T follicular helper cell (primary cell): ENCODE data around the gene RER1.

Experiments used
- DNase-seq: peaks from one replicate; pipeline ENCODE4 v3.0.0-alpha.2; 2020; ENCODE audit warnings: low read depth

Gene RER1

DNA sequence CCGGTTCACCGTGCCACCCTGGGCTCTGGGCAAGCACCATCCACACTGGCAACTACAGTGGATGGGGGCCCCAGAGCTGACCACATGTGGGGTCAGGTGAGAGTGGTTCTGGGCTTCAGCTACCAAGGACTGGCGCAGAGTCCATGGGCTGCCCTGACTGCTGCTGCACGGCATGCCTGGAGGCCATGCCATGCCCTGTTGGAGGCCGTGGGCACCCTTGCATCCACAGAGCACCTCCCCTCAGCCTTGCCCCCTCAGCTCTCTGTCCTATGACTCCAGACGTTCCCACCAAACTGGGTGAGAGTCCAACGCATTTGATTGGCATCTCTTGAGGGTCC, 15.7 kb upstream of the RER1 start:
- no peak for DNase-seq

DNA sequence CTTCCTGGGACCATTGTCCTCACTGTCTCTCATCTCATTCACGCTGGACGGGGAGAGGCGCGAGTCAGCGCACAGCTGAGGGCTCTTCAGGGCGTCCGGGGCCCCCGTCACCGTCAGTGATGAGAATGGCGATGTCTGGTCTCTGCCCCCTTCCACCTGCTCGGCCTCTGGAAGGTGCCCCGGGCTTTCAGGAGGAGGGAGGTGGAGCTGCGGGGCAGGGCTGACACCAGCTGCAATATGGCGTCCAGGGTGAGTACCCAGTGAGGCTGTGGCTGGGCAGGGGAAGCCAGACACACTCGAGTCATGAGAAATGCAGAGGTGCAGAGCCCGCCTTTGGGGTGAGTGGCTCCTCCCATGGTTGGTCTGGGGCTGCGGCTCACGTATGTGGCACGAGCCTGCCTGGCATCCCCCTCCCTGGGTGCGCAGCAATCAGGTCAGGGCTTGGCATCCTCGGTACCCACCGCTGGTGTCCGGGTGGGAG, 15.3 kb upstream of the RER1 start:
- no peak for DNase-seq

DNA sequence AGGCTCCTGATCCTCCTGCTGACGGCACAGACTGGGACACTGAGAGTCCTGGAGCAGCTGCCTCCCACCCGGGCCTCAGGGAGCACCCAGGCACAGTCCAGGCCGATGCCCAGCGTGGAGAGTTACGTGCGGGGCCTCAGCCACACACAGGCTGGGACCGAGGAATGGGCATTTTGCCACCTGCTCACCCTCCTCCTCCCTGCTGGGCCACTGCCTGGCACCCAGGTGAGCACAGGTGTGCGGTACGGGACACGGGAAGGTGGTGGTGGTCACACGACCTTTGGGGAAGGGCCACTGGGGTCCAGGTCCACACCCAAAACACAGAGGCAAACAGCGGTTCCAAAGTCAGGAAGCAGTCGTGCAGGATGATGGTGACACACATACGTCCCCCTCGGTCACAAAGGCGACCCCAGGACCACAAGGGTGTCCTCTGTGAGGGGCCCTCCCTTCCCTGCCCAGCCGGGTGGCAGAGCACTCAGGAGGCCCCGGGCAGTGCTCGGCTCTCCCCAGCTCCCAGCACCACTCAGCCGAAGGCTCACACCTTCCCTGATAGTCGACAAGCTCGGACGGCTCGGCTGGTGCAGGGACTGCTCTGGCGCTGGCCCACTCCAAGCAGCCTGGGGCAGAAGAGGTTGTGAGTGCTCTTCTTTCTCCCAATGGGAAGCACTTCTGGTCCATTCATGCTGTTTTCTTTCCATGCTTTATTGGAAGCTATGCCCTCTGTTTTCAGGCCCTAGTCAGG, 14.5 kb upstream of the RER1 start:
- no peak for DNase-seq

DNA sequence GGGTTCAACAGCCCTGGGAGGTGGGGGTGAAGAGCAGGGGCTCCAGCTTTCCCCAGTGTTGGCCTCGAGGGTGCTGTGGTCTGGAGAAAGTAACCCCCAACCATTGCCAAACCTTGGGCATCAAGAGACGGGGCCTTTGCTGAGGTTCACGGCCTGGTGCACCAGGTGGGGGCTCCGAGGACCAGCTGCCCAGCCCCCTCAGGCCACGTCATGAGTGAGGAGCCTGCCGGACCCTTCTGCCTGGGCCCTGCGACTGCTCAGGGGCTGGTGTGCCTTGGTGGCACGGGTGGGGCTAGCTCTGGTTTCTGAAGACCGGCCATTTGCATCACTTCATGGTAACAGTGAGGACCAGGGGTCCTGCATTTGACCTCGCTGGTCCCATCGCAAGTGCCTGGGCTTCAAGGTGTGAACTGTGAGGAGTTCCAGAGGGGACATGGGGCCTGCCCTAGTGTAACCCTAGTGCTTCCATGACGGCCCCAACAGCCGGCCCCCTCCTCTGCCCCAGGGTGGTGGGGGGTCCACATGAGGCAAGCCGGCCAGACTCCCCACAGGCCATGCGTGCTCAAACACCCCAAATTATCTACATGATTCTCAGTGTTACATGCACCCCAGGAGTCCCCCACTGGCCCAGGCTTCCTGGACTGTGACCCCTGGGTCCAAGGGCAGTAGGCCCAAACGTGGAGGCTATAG, 13.7 kb upstream of the RER1 start:
- DNase-seq, result no peak

DNA sequence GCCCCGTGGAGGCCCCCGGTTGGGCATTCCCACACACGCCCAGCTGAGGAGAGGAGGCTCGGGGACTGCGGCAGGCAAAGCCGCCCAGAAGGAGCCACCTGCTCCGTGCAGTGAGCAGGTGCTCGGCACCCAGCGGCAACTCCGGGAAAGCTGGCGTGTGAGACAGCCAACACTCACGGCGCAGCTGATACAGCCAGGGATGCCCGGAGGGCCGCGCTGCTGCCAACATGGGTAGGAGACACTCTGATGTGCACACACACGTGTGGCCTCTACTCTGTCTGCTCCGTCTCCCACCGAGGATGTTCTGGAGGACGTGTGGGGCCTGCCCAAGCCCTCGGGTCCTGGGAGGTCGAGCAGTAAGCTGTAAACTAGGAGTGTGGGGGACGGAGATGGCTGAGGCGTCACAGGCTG, 13.2 kb upstream of the RER1 start:
- DNase-seq, result no peak

DNA sequence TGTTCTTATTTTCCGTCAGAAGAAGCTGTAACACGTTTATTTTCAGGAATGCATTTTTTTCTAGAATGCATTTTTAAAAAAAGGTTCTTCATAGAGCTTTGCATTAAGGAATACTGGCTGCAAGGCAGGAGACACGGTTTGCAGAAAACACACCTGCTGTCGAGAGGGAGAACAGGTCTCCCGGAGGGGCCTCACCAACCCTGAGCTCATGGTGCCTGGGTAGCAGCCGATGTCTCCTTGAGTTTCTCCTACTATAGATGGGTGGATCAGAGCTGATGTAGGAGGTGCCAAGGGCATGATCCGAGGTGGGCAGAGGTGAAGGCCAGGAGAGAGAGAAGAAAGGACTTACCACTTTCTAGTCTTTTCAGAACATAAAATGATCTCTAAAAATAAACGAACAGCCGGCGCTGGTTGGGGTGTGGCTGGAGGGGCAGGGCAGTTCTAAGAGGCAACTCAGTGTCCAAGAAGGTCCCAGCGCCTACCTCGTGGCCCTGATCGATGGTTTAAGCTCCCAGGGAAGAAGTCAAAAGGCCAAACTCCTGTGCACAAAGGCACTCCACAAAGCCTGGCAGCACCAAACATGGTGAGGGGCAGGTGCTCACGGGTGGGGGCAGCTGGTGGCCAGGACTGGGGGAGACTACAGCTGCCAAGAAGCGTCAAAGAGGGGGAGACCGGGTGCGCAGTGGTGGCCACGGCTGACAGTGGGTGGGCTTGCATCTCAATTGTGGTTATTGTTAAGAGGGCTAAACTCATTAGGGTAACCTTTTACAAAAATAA, 12.5 kb upstream of the RER1 start:
- no peak for DNase-seq

DNA sequence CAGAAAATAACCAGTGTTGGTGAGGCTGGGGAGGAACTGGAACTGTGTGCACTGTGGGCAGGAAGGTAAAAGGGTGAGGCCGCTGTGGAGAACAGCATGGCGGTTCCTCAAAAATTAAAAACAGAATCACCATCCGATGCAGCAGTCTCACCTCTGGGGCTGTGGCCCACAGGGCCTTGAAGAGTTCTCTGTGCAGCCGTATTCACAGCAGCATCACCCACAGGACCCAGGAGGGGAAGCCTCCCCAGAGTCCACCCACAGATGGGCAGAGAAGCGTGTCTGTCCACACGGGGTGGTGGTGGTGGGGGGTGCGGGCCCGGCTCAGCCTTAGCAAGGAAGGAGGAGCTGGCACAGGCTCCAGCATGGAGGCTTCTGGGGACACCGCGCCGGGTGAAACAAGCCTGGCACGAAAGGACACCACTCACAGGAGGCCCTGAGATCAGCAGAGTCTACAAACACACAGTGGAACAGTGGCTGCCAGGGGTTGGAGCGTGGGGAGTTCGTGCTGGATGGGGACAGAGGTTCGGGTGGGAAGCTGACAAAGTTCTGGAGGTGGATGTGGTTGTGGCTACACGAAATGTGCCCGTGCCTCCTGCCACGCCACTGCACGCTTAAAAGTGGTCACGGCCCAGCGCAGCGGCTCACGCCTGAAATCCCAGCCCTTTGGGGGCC, 11.8 kb upstream of the RER1 start:
- DNase-seq, result no peak

DNA sequence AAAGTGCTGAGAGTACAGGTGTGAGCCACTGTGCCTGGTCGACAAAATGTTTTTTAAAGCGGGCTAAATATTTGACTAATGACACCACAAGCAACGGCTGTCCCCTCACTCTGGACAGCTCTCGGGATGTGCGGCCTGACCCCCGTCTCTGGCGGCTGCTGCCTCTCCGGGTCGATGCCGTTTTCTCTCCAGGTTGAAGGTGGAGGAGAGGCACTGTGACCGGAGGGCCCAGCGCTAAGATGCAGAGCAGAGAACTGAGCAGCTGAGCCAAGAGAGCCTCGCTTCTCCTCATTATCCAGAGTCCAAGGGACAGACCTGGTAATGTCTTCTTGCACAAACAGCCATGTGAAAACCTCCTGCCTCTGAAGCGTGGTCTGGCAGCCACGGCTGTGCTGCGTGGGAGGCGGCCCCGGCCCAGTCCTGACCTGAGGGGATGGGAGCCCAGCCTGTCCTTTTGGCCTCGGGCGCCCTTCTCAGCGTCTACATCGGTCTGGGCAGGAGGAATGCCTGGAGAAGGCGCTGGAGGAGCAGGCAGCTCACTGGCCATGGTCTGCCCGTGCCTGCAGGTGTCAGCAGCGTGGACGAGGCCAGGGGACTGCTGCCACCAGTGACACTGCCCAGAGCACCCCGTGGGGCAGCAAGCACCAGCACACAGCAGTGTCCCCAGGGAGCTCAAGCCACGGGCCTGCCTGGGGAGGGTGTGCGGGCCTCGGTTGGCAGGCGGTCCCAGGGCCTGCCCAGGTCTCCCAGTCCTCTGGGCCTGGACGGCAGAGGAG, 10.6 kb upstream of the RER1 start:
- no peak for DNase-seq

DNA sequence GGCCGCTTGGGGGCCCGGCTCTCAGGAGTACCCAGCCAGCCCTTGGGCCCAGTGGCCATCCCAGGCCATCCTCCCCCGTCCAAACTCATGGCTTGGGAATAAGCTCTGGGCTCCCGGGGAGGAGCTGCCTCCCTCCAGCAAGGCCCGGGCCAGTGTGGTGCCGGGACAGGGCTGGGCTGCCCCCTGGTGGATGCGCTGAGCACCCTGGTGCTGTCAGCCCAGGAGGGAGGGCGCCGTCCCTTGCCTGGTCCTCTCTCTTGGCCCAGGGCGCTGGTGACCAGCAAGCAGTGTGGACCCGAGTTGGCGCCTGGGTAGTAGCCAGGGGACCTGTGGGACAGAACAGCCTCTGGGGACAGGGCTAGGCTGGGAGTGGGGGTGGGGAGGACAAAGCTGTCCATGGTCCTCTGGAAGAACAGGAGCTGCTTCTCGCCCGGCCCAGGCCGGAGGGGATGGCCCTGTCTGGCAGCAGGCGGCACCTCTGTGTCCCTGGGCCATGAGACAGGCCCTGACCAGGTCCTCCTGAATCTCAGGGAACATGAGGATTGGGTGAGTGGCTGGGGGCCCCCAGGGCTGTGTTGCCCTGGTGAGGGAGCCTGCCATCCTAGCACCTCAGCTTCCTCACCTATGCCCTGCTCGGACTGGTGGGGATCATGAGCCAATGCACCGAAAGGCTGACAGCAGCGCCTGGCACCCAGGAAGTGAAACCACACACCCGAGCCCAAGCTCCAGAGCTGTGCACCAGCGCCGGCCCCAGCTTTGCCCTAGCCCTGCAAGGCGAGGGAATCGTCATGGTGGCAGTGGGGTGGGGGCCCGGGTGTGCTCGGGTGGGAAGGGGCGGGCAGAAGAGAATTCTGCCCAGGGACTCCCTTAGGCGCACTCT, 9.7 kb upstream of the RER1 start:
- peak; percentile 65 for DNase-seq

DNA sequence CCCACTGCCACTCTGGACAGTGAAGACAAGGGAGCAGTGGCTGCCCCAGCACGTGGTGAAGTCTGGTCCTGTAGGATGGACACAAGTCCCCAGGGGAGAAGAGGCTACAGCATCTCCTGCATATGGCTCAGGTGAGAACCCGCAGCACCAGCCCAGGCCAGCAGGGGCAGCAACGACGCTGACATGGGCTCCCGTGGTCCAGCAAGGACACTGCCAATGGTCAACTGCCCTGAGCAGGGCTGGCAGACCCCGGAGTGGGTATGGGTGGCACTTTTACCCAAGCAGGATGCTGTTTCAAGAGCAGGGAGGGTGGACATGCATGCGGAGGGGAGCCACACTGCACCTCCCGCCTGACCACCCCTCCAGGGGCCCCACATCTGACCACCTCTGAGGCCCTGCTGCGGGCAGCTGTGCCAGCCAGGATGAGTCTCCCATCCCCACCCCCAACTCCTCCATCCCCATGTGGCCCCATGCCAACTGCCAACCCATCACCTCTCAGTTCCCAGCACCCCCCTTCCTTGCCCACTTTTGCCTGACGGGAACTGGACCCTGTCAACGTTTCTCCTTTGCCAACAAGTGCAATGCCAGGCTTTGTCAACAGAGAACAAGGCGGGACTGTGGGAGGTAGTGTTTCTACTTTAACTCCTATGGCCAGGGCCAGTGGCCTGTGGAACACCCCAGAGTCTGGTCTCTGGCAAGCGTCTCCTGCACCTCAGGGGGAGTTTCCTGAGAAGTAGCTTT, 8.8 kb upstream of the RER1 start:
- no peak for DNase-seq

DNA sequence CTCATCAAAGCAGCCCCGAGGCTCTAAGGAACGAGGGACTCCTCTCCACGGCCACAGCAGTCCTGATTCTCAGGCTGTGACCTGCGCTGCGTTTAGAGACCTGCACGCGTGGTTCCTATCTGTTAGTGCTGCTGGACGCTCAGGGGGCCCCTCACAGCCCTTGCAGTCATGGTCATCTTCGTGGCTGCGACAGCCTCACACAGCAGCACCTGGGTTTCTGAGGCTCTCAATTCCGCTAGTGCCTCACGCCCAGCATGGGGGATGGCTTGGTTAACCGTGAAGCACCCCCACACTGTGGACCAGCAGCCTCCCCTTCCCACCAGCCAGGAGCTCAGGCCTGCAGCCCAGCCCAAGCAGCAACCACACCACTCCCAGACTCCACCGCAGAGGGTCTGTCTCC, 8.1 kb upstream of the RER1 start:
- DNase-seq, result no peak

DNA sequence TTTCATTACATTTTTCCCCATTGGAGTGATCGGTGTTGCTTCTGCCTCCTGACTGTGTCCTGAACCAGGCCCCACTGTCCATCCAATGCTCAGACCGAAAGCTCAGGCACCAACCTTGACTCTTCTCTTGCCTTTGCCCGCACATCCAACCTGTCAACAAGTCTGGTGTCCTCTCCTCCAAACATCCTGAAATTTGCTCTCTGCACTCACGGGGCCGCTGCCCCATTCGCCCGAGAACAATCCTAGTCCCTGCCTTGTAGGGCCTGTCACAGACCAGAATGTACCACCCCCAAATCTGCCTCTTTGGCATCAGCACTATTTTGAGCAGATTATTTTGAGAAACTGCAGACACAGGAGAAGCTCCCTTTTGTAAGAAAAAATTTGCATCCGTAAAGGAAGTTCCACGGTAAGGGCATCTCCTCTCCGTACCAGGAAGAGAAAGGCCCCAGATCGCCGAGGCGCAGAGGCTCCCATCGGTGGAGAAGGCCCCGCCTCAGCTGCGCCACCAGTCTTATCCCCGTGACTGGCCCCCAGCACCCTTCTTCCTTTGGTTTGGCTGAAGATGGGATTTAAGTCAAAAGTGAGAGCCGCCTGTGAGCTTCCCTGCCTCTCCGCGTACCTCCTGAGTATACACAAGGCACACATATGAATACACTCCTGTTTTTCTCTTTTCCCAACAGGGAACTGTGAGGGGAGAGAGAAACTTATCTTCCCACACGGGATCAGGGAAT, 7.3 kb upstream of the RER1 start:
- DNase-seq, result no peak

DNA sequence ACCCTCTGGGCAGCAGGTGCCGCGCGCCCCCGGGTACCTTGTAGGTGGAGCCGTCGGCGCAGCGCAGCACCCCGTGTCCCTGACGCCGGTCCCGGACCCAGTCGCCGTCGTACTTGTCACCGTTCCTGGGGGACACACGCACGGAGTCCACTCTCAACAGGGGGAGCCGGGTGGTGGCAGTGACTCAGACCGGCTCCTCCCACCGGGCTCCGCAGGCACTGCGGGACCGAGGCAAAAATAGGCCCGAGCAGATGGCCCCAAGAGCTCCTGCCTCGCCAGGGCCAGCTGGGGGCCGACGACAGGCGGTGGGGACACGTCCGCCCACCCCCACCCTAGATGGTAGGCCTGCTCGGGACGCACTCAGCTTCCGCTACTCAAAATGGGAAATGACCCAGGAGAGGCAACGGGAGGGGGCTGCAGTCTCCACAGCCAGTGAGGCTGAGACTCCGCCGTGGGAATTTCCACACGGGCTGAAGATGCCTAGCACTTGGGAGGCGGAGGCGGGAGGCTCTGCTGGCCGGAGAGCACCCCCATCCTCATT, 6.6 kb upstream of the RER1 start:
- no peak for DNase-seq

DNA sequence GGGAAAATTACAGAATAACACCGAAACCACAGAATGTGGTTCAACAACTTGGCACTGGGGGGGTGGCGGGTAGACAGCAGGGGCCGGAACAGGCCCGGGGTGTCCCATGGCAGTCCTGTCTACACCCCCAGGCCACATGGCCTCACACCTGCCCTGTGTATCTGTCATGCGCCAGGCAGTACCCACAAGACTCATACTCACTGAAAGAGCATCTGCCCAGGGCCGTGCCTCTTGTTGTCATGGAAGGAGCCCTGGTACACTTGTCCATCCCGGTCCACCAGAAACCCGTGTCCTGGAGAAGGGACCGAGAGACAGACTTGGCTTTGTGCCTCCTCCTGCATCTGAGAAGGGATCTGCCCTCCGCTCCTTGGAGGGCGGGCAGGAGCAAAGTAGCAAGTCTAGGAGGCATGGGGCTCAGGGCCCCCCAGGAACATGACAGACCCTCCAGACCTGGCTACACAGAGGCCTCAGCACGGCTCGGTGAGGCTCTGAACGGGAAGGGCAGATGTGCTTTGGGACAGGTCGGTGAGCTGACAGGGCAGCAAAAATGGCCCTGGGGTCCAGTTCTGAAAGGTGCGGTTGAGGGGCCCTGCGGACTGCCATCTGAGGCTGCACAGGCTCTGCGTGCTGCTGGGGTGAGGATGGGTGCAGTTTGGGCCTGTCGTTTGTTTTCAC, 5.9 kb upstream of the RER1 start:
- no peak for DNase-seq

DNA sequence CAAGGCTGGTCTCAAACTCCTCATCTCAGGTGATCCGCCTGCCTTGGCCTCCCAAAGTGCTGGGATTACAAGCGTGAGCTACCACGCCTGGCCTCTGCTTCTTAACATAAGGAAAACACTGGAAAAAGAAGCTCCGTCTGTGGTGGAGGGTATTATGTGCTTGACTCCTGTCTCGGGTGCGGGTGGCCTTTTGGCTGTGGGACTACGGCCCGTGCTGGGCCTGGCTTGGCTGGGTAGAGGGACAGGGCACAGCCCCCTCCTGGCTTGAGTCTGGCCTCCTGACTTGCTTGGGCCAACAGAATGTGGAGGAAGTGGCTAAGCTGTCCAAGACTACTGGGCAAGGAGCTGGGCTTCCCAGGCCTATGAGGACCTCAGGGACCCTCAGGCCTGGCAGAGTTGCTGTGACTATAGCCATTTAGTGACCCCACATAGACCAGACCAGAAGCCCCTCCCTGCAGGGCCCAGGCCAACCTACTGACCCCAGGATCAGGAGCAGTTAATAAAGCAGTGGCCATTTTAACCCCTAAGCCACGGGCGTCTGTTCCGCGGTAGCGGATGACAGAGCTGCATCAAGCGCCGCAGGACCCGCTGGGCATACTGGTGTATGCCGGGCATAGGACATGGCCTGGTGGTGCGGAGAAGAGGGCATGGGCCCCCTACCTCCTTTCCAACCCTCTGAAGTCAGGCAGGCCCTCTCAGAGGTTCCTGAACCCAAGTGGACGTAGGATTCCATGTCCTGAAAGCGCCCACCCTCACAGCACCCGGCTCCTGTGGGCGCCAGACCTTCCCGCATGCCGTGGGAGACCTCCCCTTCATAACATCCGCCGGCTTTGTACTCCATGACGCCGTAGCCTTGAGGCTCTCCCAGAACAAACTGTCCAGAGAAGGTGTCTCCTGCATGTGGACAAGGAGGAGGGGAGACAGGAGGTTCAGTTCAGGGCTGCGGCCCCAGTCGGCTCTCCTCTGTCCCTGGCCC, 4.7 kb upstream of the RER1 start:
- no peak for DNase-seq

DNA sequence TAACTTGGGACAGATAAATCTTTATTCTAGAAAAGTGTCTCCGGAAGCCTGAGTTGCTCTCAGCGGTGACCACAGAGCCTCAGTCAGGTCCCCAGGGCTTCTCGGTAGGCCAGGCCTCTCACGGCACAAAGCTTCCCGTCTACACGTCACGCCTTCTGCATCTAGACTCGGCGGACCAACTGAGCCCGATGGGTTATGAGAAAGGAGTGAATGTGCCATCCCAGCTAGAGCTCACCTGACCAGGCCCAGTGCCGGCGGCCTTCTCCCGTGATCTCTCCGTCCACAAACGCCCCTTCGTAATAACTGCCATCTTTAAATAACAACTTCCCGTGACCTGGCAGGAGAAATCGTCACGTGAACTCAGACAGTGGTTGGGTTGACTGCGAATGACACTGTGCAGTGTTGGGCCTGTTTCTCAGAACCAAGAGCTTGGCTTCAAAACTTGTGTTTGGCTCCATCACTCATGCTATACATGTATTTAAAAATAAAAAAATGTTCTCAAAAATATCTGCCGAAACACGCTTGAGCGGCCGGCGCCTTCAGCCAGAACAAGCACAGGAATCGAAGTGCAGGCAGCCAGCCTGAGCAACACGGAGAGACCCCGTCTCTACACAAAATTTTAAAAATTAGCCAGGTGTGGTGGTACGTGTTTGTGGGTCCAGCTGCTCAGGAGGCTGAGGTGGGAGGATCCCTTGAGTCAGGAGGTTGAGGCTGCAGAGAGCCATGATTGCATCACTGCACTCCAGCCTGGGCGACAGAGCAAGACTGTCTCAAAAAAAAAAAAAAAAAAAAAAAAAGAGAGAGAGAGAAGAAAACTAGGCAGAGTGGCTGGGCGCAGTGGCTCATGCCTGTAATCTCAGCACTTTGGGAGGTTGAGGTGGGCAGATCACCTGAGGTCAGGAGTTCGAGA, 3.4 kb upstream of the RER1 start:
- DNase-seq, result no peak
